ENCODE measurements around the gene CCDC69. TPM values are rescaled to one million over a fixed set of nuclear protein-coding genes. Genes with fewer than 3 reads are reported as not detected.

Gene CCDC69
- total and polyA plus RNA-seq, 2 donors (not counting 1 experiment from before 2014, with no cell fraction given): 58.7 to 125 TPM

DNA sequence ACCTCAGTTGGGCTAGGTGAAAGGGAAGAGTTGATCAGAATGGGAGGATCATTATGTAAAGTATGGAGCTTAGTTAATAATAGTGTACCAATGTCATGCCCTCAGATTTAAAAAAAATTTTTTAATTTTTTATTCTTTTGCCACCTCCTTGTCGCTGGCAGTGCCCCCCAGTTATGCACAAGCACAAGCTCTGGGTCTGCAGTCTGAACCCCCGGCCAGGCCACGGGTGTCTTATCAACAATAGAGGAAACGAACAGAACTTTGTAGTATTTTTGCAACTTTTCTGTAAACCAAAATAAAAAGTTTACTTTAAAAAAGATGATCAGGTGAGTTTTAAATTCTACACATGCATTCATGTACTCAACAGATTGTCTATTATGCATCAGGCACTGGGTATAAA is 27.7 kb upstream of the CCDC69 start:
- TF ChIP-seq EZH2 (IDR thresholded peaks at IDR 0.05; ENCODE audit: borderline replicate concordance, insufficient read depth, low read depth, low read length, poor library complexity, severe bottlenecking) (no peak), CTCF (IDR thresholded peaks at IDR 0.05) (no peak)
- peaks cover 38% of the 10 kb centered on the region for H3K4me1 Mint-ChIP-seq
- 100% methylated on average over 2 of the region's 4 CpGs for WGBS (ENCODE audit: insufficient coverage)
- H3K4me3 Mint-ChIP-seq: peak overlapping the region; percentile 95
- Histone ChIP-seq H3K4me3 (ENCODE audit: control extremely low read depth in 1 of 5, extremely low read depth in 1 of 5, insufficient read depth in 1 of 5, low read depth in 2 of 5, low read length in 4 of 5) (peak overlapping the region in 2 of 5 experiments; percentile 39 to 69), H2AFZ (ENCODE audit: insufficient read depth, low read depth, low read length, poor library complexity, severe bottlenecking) (no peak overlapping the region), H3K9ac (ENCODE audit: low read length) (peak overlapping the region; percentile 67), H4K20me1 (ENCODE audit: control insufficient read depth, insufficient read depth, low read length, poor library complexity, severe bottlenecking) (peaks cover 6% of the 10 kb centered on the region), H3K27me3 (replicated peaks in 1 of 4; ENCODE audit: control extremely low read depth in 1 of 4, control insufficient read depth in 3 of 4, insufficient read depth in 4 of 4, low read length in 3 of 4) (no peaks in the 10 kb centered on the region), H3K4me1 (ENCODE audit: control insufficient read depth in 2 of 2, insufficient read depth in 2 of 2, low read length in 2 of 2) (peaks cover 35 to 40% of the 10 kb centered on the region in 2 donors), H3K36me3 (replicated peaks in 1 of 2; ENCODE audit: control extremely low read depth in 1 of 2, control insufficient read depth in 1 of 2, extremely low read depth in 1 of 2, insufficient read depth in 2 of 2, low read length in 1 of 2) (peaks cover 0 to 4% of the 10 kb centered on the region in 2 experiments), H3K9me3 (ENCODE audit: control extremely low read depth in 1 of 3, control insufficient read depth in 2 of 3, insufficient read depth in 1 of 3, low read length in 2 of 3) (no peaks in the 10 kb centered on the region), H3K4me2 (replicated peaks; ENCODE audit: low read depth, low read length, poor library complexity, severe bottlenecking) (peak overlapping the region; percentile 72), H3K79me2 (ENCODE audit: control insufficient read depth, insufficient read depth, low read length) (peaks cover 38% of the 10 kb centered on the region), H3K27ac (ENCODE audit: low read length in 2 of 2) (no peak overlapping the region)
- no peak for DNase-seq
- no peak for ATAC-seq (ENCODE audit: low read depth)
- CTCF ChIA-PET: interaction anchor here (0.7 to 3.6 kb wide), 10 partner anchors 10 to 136 kb away, joined by 3 to 33 read pairs (median 6); partner anchors contain the start of gene CCDC69
- H3K9me3 Mint-ChIP-seq (ENCODE audit: insufficient read depth): no peaks in the 10 kb centered on the region
- H3K27me3 Mint-ChIP-seq: no peaks in the 10 kb centered on the region
- POLR2A ChIA-PET: interaction anchor here (0.6 to 3.6 kb wide), 8 partner anchors 10 to 131 kb away, joined by 3 to 53 read pairs (median 4); no protein-coding TSS in a partner anchor
- peak overlapping the region; percentile 88 for H3K27ac Mint-ChIP-seq
- intact Hi-C loops (cut with micrococcal nuclease): loop anchor here (1.0 to 10.0 kb wide), 11 partner anchors 10 to 1287 kb away; partner anchors contain the start of genes CD74, DCTN4, G3BP1 and RBM22

DNA sequence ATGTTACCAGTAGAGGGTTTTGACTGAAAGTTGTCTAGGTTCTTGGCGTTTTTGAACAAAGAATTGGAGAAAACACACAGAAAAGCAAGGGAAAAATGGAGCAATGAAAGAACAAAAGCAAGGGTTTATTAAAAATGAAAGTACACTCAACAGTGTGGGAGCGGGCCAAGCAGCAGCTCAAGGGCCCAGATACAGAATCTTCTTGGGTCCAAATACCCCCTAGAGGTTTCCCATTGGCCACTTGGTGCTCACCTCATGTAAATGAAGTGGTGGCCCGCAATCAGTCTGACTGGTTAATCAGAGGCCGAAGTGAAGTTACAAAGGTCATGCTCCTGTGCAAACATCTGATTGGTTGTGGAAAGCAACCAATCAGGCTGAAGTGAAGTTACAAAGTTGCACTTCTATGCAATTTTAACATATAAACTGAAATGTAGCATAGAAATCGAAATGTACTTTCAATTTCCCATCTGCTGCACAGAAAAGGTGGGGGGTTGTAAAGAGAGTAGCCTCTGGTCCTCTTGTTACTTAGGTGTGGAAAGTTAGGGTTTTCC is 27.2 kb upstream of the CCDC69 start:
- ChIA-PET POLR2A (interaction anchor here (0.6 to 1.7 kb wide), 3 partner anchors 10 to 131 kb away, joined by 3 to 9 read pairs (median 4); no protein-coding TSS in a partner anchor), CTCF (interaction anchor here (0.6 to 3.6 kb wide), 9 partner anchors 10 to 199 kb away, joined by 3 to 33 read pairs (median 5); no protein-coding TSS in a partner anchor)
- WGBS (ENCODE audit: insufficient coverage): 100% methylated on average over 1 of the region's 5 CpGs
- Histone ChIP-seq H3K4me3 (ENCODE audit: control extremely low read depth in 1 of 5, extremely low read depth in 1 of 5, insufficient read depth in 1 of 5, low read depth in 2 of 5, low read length in 4 of 5) (no peak overlapping the region), H3K27ac (ENCODE audit: low read length in 2 of 2) (no peak overlapping the region), H3K4me1 (ENCODE audit: control insufficient read depth in 2 of 2, insufficient read depth in 2 of 2, low read length in 2 of 2) (peaks cover 29 to 35% of the 10 kb centered on the region in 2 donors), H3K4me2 (replicated peaks; ENCODE audit: low read depth, low read length, poor library complexity, severe bottlenecking) (no peak overlapping the region), H3K9ac (ENCODE audit: low read length) (no peak overlapping the region), H4K20me1 (ENCODE audit: control insufficient read depth, insufficient read depth, low read length, poor library complexity, severe bottlenecking) (peaks cover 6% of the 10 kb centered on the region), H3K36me3 (replicated peaks in 1 of 2; ENCODE audit: control extremely low read depth in 1 of 2, control insufficient read depth in 1 of 2, extremely low read depth in 1 of 2, insufficient read depth in 2 of 2, low read length in 1 of 2) (peaks cover 0 to 4% of the 10 kb centered on the region in 2 experiments), H3K79me2 (ENCODE audit: control insufficient read depth, insufficient read depth, low read length) (peaks cover 32% of the 10 kb centered on the region), H3K9me3 (ENCODE audit: control extremely low read depth in 1 of 3, control insufficient read depth in 2 of 3, insufficient read depth in 1 of 3, low read length in 2 of 3) (no peaks in the 10 kb centered on the region), H3K27me3 (replicated peaks in 1 of 4; ENCODE audit: control extremely low read depth in 1 of 4, control insufficient read depth in 3 of 4, insufficient read depth in 4 of 4, low read length in 3 of 4) (no peaks in the 10 kb centered on the region), H2AFZ (ENCODE audit: insufficient read depth, low read depth, low read length, poor library complexity, severe bottlenecking) (no peak overlapping the region)
- Mint-ChIP-seq H3K9me3 (ENCODE audit: insufficient read depth) (no peaks in the 10 kb centered on the region), H3K27me3 (no peaks in the 10 kb centered on the region), H3K27ac (peak overlapping the region; percentile 21), H3K4me1 (peaks cover 34% of the 10 kb centered on the region), H3K4me3 (peak overlapping the region; percentile 52)
- no peak for ATAC-seq (ENCODE audit: low read depth)
- TF ChIP-seq CTCF (IDR thresholded peaks at IDR 0.05): no peak
- no peak for TF ChIP-seq EZH2 (IDR thresholded peaks at IDR 0.05; ENCODE audit: borderline replicate concordance, insufficient read depth, low read depth, low read length, poor library complexity, severe bottlenecking)
- DNase-seq: no peak
- intact Hi-C loops (cut with micrococcal nuclease): loop anchor here (5.0 to 10.0 kb wide), 3 partner anchors 521 to 1286 kb away; partner anchors contain the start of genes G3BP1, RBM22 and SLC26A2

All from B cell (primary cell).